ENCODE data around the gene OR8H2.

The OR8H2 gene

GRCh38 chr11:56152333-56152732 lies 48.8 kb downstream of the OR8H2 start:
- no peaks in the 10 kb centered on the region for H3F3A ChIP-seq (ENCODE audit: insufficient read depth, low read length)
- H4K20me1 ChIP-seq (ENCODE audit: insufficient read depth, low read length): no peaks in the 10 kb centered on the region
- H3K36me3 ChIP-seq (ENCODE audit: insufficient read depth, low read length): no peaks in the 10 kb centered on the region
- no peaks in the 10 kb centered on the region for H3K4me1 ChIP-seq (ENCODE audit: insufficient read depth, low read length, severe bottlenecking)
- no peak overlapping the region for H3K9ac ChIP-seq (ENCODE audit: low read length)
- H3K27ac ChIP-seq (ENCODE audit: low read depth, low read length, poor library complexity, severe bottlenecking): no peak overlapping the region
- H3K9me3 ChIP-seq (ENCODE audit: low read length): no peaks in the 10 kb centered on the region
- H3K4me2 ChIP-seq (ENCODE audit: low read length): no peak overlapping the region
- TF ChIP-seq CTCF (IDR thresholded peaks at IDR 0.05; ENCODE audit: low read length): no peak
- no peak for TF ChIP-seq EZH2 (IDR thresholded peaks at IDR 0.05; ENCODE audit: borderline replicate concordance, low read length)
- H3K4me3 ChIP-seq (ENCODE audit: low read depth, low read length, poor library complexity, severe bottlenecking): no peak overlapping the region
- H3K79me2 ChIP-seq (ENCODE audit: insufficient read depth, low read length): no peaks in the 10 kb centered on the region
- H2AFZ ChIP-seq (ENCODE audit: low read length): no peak overlapping the region
- H3K27me3 ChIP-seq (ENCODE audit: insufficient read depth, low read length): no peaks in the 10 kb centered on the region
- no peaks in the 10 kb centered on the region for H3K9me2 ChIP-seq (ENCODE audit: low read depth, low read length)

Measured in OCI-LY1 (cell line).